ENCODE data around the gene UNC119.

UNC119 gene

DNA sequence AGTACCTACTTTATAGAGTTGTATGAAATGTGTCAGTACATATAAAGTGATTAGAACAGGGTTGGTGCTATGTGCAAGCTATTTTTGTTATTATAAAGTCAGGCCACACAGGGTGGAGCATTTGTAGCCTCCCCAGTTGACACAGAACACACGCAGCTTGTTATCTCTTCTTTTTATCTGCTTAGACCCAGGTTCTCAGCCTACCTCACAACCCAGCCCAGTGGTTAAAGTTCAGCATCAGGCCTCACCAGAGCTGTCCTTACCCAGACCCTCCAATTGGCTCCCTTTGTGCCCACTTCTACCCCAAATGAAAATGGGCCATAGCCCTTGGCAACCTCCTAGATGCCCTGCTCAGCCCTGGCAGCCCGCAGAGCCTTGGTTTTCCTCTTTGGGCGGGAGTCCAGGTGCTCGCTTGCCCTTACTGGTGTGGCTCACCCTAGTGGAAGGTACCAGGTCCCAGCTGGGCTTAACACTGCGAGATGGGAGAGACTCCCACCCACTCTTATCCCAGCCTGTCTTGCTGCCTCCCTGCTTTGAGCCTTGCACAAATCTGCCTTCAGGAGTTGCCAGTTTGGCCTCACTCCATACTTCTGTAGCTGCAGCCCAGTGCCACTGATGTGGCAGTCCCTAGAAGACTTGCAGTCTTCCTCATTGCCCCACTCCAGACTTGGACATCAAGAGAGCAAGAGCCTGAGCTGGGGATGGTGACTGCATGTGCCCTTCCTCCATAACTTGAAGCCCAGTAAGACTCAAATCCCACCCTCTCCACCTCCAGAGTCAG lies 20.0 kb upstream of the UNC119 start:
- no peak for DNase-seq

DNA sequence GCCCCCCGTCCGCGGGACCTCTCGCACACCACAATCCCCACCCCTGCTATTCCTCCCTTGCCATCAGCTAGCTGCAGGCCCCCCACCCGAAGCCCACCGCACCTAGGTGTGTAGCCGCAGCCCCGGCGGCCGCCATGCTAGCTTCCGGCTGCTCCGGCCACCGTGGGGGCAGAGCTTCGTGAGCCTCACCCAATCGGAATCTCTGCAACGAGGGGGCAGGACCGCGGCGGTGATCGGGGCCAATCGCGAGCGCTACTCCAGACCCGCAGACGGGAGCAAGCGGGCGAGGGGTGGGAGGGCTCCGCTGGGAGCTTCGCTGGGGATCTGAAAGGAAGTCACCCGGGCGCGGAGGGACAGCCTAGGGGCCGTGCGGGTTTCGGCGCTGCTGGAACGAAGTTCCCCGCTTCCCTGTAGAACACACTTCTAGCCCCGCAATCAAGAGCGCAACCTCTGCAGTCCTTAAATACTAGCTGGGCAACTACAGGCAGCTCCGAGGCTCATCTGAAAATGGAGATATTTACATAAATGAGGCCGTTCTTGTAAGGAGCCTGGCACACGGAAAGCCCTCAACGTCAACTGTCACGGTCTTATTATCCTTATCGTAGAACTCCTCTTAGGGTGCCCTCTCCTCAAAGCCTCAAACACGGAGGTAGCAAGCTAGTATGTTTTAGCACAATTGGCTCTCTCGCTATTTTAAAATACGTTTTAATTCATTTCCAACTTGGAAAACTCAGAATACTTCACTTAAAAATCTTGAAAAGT lies 19.1 kb upstream of the UNC119 start, which contains the start of gene PIGS:
PIGS (minus strand) TSS at position 164 of the 762 bp plus-strand sequence; CDS start at position 136, 28 bp downstream.
- peak; percentile 85 to 88 for DNase-seq

DNA sequence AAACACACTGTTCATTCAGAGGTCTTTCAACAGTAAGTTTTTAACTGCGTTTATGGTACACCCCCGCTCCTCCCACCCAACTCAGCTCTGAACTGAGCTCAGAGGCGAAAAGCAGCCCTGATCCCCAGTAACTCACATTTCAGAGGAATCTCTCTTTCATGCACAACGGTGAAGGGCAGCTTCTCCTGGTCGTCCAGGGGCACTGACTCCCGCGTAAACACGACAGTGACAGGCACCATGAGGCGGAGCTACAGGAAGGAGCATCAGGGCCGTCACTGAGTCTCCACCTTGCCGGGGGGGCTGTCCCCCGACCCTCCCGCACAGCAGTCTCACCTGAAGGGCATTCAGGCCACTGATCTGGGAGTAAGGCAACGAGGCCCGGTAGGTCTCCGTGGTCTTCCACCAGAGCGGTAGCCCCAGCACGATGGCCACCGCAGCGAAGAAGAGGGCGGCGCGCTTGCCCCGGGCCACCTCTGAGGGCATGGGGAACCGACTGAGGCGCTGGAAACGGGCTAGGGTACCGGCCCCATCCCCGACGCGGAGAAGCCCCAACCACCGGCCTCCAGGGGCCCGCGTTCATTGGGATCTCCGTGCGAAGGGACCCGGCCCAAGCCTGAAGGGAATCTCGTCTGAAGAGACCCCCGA lies 18.4 kb upstream of the UNC119 start:
- DNase-seq, result peak; percentile 40

DNA sequence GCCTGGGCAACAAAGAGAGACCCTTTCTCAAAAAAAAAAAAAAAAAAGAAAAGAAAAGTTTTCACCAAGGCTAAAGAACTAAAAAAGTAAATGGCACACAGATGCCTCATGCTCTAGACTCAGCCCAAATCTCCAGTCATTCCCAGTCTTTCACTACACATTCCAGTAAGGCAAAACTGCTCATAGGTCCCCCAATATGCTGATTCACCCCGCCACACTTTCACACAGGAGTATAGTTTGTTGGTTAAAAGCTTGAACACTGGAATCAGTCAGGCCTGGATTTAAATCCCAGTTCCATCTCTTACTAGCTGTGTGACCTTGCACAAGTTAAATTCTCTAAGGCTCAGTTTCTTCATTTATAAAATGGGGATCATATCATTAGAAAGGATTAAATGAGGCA lies 17.0 kb upstream of the UNC119 start:
- DNase-seq, result no peak

DNA sequence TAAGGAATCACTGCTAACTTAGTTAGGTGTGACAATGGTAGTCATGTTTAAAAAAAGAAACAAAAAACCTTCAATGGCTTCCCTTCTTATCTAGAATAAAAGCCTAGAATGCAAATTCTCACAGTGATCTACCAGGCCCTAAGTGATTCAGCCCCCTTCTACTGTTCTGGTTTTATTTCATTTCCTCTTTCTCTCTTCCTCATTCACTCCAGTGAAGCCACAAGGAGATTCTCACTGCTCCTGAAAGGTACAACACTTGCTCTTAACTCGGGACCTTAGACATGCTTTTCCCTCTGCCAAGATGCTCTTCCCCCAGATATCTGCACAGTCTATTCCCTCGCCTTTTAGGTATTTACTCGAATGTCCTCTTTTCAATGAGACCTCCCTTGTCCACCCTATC lies 15.2 kb upstream of the UNC119 start:
- no peak for DNase-seq

DNA sequence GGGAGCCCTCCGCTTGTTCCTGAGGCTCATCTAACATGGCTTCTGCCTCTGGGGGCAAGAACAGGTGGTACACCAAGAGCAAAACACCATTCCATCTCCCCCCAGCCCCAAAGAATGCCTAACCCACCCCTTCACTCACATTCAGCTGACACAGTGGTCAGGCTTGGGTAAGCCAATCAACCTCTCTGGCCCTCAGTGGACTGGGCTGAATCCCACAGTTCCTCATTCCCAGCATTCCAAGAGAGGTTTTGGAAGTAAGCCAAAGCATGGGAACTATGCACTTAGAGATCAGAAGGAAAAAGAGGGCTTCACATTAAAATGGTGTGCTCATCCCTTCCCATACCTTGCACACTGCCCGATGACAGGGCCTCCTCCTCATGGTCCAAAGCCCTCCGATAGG lies 11.1 kb upstream of the UNC119 start:
- DNase-seq, result no peak

DNA sequence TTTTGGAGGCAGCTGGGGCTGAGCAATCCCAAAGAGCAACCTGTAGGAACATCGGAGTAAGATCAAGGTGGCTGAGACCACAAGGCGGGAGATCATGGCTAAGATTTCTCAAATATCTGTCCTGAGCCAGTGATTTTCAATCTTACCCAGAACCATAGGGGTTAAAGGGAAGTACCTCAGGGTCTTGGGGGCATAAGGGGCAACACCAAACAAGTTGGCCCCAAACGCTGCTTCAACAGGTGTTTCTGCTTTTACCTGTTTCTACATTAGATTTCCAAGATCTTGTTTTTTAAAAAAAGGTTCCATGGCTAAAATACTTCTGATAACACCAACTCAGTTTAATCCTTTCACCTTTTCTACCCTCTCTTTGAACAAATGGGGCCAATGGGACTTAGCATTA lies 2.6 kb upstream of the UNC119 start:
- no peak for DNase-seq

DNA sequence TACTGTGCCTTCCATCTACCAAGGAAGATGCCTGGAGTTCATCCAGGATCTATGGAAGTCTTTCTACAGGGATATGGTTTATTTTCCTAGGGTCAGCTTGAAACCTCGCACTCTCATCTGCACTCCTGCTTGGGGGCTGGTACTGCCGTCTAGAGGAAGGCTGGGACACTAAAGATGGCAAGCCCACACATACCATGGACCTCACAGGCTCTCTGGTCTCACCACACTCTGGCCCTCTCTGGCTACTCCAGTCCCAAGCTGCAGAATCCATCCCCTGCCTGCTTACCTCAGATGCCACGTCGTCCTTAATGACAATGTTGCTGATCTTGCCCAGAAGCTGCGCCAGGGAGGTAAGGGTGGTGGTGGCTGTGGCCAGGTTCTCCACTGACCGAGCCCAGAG lies 2.1 kb upstream of the UNC119 start:
- DNase-seq, result no peak

DNA sequence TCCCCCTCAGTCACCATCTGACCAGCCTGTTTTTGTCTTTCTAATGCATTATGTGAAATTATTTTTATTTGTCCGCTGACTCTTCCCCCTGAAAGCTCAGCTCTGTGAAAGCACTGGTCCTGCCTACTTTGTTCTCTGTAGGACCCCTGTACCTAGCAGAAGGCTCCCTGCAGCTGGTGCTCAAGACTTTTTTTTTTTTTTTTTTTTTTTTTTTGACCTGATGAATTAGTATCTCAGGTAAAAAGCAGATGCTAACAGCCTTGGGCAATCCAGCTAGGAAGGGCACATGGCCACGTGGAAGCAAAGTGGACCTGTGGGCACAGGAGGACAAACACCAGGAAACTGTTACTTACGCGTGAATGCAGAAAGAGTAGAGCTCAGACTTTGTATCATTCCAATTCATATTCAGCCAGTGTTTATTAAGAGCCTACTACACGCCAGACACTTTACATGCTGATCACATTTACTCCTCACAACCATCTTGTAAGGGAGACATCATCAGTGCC lies 629 bp upstream of the UNC119 start:
- DNase-seq, result no peak

DNA sequence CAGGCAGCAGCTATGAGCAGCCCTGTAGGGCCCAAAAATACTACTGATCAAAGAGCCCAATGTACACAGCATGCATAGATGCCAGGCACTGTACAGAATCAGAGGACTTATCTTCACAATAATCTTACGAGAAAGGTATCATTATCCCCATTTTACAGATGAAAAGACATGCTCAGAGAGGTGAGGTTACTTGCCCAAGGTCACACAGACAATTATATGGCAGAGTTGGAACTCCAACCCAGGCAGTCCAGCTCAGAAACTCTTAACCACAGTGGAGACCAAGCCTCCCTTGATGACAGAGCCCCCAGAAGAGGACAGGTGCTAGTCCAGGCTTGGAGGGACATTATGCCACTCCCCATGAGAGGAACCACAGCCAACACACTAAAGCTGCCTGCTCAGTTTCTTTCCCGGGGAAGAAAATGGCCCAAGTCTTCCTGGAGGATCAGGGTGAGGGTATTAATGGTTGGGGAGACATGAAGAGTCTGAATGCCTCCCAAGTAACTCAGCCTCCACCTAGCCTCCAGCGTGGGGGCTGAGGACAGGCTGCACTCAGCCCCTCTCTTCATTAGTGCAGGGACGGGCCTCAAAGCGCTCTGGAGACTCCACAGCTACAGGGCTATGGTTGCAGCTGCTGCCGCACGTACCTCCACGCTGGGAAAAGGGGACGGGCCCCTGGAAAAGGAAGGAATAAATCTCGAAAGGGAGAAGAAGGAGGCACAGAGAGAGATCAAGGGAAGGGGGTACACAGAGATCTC lies 826 bp downstream of the UNC119 start:
- no peak for DNase-seq

DNA sequence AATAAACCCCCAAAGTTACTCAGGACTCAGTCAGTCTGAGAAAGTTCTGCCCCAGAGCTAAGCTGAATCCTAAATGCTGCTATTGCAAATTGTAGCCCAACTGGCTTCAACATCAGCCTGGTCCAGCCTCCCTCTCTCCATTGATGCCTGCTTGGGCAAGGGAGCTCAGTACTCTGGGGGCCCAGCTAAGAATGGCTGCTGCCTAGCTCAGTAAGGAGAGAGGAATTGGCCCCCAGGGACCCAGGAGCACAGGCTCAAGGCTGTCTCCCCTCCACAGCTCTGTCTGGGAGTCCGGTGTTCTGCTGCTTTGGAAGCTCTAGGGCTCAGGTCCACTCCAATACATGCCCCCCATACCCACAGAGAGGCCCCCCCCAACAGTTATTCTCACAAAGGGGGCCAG lies 1.6 kb downstream of the UNC119 start:
- no peak for DNase-seq

DNA sequence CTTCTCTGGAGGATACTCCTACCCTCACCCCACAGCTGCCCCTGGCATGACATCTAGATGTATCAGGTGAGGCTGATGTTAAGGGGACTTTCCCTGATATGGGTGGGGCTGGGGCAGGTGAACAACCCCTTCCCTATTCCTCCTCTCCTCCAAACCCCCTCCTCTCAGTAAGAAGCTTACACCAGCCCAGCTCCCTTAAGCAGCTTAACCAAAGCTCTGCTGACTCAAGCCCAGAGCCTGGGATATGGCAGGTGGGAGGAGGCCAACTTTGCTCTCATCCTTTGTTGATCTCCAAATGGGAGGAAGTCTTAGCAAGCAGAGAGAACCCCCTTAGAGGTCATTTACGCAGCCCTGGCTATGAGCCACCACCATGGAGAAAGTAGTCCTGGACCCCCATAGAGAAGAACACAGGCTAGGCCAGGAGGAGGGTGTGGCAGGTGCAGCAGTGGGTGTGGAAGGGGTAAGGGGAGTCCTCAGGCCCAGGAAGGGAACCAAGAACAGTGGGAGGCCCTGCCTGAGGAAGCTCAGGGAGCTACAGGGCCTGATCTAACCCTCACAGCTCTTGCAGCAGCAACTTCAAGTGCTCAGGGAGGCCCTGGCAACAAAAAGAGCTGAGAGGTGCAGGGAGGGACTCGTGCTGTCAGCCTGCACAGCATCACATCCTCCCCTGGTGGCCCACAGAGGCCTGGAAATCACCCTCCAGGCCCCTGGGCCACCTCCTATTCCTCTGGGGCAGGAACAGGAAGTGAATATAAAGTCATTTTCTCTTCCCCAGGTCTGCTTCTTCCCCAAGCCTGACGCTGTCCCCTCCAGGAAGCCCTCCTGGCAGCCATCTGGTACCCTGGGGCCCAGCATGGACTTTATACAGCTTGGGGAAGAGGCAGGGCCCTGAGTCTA lies 2.9 kb downstream of the UNC119 start:
- peak; percentile 37 to 51 for DNase-seq

DNA sequence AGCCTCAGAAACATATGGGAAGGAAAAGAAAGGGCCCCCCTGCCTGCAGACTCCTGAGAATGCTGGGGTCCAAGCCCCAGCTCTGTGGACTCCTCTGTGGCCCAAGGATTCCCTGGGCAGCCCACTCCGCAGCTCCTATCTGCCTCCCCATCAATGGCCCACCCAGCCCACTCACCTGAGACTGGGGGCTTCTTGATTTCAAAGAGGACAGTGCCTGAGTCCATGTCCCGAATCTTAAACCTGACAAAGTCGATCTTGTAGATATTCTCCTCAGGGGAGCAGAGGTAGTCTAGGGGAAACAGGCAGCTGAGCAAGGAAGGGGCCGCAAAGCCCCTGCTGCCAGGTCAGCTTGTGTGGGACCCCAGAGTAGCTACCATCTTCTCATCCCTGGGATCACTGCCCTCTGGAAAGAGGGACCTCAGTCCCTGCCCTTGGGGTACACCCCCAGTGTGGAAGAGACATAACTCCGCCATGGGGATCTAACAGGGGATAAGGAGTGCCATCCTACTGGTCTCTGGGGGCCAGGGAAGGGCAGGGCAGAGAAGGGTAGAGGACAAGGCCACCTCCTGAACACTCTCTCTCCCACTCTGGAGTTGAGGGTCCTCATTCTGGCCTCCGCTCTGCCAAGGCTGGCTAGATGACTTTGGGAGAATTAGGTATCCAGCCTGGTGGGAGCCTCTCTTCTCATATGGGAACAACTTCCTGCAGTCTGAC lies 3.9 kb downstream of the UNC119 start:
- no peak for DNase-seq

DNA sequence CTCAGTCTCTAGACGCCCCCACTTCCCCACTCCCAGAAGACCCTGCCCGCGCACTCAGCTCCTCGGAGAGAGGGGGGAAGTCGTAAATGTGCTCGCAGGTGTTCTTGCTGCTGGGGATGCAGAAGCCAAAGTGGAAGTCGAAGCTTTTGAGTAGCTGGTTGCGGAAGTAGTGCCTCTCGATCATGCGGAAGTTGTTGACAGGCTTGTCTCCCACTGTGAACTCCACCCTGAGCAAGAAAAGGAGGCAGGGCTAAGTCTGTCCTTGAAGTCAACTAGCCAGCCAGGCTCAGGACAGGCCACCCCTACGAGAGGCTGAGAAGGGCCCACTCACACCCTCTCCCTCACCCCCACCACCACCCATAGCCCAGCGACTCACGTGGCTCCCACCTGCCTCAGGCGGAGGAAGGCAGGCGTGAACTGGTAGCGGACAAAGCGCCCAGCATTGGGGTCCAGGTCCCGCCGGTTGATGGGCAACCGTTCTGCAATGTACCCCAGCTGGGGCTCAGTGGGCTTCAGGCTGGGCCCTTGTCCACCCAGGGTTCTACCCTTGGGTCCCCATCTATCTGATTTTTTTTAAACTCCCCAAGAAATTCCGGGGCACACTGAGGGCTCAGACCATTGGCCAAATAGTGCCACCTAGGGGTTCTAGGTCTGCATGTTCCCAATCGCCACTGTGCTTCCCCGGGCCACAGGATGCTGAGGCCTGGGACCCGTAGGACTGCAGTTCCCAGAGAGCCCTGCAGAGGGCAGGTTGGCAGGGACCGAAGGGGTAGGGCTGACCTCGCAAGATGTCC lies 4.6 kb downstream of the UNC119 start:
- DNase-seq, result peak; percentile 48 to 54

DNA sequence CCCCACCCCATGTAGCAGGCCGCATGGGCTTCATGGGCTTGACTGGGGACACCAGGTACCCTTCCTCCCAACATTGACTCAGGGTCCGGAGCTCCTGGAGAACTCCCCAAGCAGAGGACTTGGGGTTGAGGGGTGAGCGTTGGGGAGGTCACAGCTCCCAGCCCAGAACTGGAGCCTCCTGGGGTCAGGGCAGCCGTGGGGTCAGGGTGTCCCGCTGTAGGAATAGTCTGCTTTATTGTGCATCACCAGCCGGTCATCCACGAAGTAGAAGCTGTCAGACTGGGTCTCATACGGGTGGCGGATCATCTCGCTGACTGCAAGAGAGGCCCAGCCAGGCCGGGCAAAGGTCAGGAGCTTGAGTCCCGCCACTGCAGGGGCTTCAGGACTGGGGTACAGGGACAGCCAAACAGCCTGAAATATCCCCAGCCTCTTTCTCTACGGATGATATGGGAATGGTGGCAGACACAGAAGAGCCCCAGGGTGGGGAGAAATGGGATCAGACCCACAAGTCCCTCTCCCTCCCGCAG lies 5.3 kb downstream of the UNC119 start:
- no peak for DNase-seq

DNA sequence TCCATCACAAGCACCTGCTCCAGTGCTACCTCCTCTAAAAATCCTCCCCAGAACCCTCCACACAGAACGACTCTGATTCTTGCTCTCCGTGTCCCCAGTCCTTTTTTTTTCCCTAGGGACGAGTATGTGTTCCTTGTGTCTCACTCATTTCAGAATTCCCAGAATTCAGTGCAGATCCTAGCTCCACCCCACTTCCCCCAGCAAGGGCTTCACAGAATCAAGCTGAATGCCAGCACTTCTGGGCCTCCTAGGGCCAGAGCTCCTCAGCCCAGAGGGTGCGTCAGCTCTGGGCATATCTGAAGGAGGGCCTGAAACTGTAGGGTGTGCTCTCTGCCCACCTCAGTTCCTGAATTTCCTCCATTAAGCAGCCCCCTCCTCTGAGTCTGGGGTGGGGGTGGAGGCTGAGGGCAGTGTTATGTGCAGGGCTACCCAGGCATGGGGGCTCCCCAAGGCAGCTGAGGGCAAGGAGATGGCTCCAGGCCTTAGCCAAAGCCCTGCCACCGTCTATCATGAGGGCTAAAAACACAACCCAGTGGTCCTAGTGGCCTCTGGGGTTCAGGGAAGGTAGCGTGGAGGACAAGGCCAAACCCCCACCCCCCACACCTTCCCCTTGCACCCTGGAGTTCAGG lies 6.5 kb downstream of the UNC119 start:
- no peak for DNase-seq

DNA sequence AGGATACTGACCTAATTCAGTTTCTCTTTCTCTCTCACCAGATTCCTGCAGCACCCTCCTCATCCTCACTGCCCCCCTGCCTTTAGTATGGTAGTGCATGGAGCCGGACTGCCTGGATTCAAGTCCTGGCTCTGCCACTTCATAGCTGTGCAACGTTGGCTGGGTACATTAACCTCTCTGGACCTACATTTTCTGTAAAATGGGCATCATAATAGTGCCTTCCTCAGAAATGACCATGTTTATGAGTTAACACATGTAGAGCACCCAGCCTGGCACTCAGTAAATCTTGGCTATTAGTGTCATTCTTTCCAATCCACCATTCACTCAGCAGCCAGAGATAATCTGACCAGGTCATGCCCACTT lies 7.3 kb downstream of the UNC119 start:
- no peak for DNase-seq

DNA sequence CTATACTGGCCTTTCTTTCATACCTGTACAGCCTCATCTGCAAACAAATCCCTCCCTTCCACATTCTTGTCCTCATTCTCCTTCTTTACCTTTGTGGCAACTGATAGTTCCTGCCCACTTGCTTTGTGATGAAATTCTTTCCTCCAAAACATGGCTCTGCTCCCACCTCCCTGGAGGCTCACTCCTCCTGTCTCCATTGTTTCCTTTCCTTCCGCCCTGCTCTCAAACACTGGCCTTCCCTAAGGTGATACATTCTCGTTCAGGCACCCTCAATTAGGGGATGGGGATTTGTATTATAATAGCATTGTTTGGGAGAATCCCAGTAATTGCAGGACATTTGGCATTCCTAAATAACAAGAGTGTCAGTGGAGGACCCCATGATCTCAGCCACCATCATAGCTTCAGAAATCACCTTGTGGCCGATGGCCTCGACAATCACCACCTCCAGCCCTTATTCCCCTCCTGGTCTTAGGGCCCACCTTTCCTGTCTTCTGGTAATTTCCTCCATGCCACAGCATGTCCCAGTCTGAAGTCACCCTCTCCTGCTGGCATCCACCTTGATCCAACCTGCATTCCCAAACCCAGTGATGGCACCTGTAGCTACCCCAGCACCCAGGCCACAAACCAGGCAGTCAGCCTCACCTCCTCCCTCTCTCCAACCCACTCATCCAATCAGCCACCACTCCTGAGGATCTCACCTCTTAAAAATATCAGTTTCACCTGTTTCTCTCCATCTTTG lies 7.9 kb downstream of the UNC119 start:
- no peak for DNase-seq

DNA sequence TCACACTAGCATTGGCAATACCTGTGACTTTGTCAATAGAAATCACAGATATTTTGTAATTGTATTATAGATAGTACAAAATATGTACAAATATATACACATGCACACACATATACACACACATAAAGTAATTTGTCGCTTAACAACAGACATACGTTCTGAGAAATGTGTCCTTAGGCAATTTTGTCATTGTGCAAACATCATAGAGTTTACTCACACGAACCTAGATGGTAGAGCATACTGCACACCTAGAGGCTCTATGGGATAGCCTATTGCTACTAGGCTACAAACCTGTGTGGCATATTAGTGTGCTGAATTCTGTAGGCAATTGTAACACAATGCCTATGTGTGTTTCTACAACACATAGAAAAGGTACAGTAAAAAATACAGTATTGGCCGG lies 11.0 kb downstream of the UNC119 start:
- DNase-seq, result no peak
